A673 (cell line): Measurements from ENCODE around the gene CD200R1.

Experiments used
- CTCF ChIP-seq: fragments of 300-800, 200-600 bp; sonication (generic); conservative IDR thresholded peaks from 2 replicates; pipeline ENCODE4 v1.5.1; 2017; ENCODE audit warnings: low read depth, mild to moderate bottlenecking, antibody characterized with exemption, low read length, moderate library complexity, mixed read lengths
- EZH2 ChIP-seq: fragments of 200-600 bp; sonication (generic); IDR thresholded peaks from 2 replicates; pipeline ENCODE4 v1.6.1; 2017; ENCODE audit warnings: borderline replicate concordance, low read depth, mild to moderate bottlenecking, mixed read lengths, antibody characterized with exemption, low read length; ENCODE audit not compliant: poor library complexity, severe bottlenecking

GRCh38 chr3:112900113-112900512 is 74.8 kb downstream of the CD200R1 start:
- TF ChIP-seq EZH2: no peak
- no peak for TF ChIP-seq CTCF
